Measurements from ENCODE around the gene CYB5A. TPM values are rescaled to one million over a fixed set of nuclear protein-coding genes. Genes with fewer than 3 reads are reported as not detected.

The CYB5A gene
- polyA plus RNA-seq, 4 donors: 91.1 to 1,144 (median 565) TPM

DNA sequence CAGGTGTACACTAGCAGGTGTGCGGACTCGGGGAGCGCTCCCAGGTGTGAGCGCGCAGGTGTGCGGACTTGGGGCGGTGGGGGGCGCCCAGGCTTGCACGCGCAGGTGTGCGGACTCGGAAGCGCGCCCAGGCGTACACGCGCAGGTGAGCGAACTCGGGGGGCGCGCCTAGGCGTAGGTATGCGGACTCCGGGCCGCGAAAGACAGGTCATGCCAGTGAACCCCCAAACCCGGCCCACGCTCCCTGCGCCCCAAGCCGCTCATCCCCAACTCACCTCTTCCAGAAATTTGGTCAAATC, 342 bp downstream of the CYB5A start:
- H3K27me3 ChIP-seq (ENCODE audit: control insufficient read depth in 3 of 3, insufficient read depth in 3 of 3, low read length in 3 of 3): no peaks in the 10 kb centered on the region
- H3K4me1 ChIP-seq (ENCODE audit: control insufficient read depth in 3 of 3, insufficient read depth in 2 of 3, low read depth in 1 of 3, low read length in 2 of 3): peaks cover 0 to 5% (median 0%) of the 10 kb centered on the region in 3 donors
- WGBS, 3 donors: 0 to 1% (median 1%) methylated on average over 30 of the region's 30 CpGs
- H3K9me3 ChIP-seq (ENCODE audit: control insufficient read depth in 2 of 2, insufficient read depth in 1 of 2, low read depth in 1 of 2, low read length in 1 of 2): peaks cover 0 to 7% of the 10 kb centered on the region in 2 donors
- H3K27ac ChIP-seq (ENCODE audit: low read depth in 1 of 3, low read length in 2 of 3): peak overlapping the region; percentile 65 to 96 (median 85)
- peaks cover 0 to 5% (median 0%) of the 10 kb centered on the region in 3 donors for H3K36me3 ChIP-seq (ENCODE audit: control insufficient read depth in 3 of 3, insufficient read depth in 2 of 3, low read depth in 1 of 3, low read length in 3 of 3)
- FAIRE-seq (no peak), DNase-seq (no peak)
- H3K4me3 ChIP-seq (ENCODE audit: low read depth in 1 of 3, low read length in 3 of 3): peak overlapping the region; percentile 67 to 91 (median 83)

DNA sequence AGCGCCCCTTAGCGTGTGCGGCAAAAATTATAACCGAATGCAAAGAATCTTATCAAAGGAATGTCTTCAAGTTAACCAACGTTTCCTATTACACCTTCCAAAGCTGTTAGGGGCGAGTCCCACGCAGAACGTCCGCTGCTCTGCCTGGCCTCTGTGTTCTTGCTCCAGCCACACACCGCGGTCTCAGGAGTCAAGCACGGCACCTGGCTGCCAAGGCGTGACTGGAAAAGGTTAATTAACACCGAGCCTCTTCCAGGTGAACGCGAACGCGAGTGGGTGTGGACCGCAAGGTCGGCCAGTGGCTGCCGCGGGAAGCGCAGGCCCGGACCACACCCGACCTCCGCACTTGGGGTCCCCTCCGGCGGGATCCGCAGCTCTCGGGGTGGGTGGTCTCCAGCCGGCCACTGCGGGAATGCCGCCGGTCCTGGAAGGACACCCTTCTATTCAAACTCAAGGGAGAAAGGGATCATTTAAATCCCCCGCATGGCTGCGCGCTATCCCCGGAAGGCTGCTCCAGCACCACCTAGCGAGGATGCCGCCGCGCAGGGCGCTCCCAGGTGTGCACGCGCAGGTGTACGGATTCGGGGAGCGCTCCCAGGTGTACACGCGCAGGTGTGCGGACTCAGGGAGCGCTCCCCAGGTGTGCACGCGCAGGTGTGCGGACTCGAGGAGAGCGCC, 830 bp downstream of the CYB5A start:
- Histone ChIP-seq H3K27me3 (ENCODE audit: control insufficient read depth in 3 of 3, insufficient read depth in 3 of 3, low read length in 3 of 3) (no peaks in the 10 kb centered on the region), H3K9me3 (ENCODE audit: control insufficient read depth in 2 of 2, insufficient read depth in 1 of 2, low read depth in 1 of 2, low read length in 1 of 2) (peaks cover 0 to 7% of the 10 kb centered on the region in 2 donors), H3K36me3 (ENCODE audit: control insufficient read depth in 3 of 3, insufficient read depth in 2 of 3, low read depth in 1 of 3, low read length in 3 of 3) (peaks cover 0 to 5% (median 0%) of the 10 kb centered on the region in 3 donors), H3K4me1 (ENCODE audit: control insufficient read depth in 3 of 3, insufficient read depth in 2 of 3, low read depth in 1 of 3, low read length in 2 of 3) (peaks cover 0 to 5% (median 0%) of the 10 kb centered on the region in 3 donors), H3K27ac (ENCODE audit: low read depth in 1 of 3, low read length in 2 of 3) (peak overlapping the region; percentile 65 to 96 (median 85)), H3K4me3 (ENCODE audit: low read depth in 1 of 3, low read length in 3 of 3) (peak overlapping the region; percentile 67 to 91 (median 83))
- peak; percentile 86 to 93 for DNase-seq
- FAIRE-seq: no peak
- WGBS, 3 donors: 7 to 17% (median 14%) methylated on average over 54 to 57 of the region's 57 CpGs

DNA sequence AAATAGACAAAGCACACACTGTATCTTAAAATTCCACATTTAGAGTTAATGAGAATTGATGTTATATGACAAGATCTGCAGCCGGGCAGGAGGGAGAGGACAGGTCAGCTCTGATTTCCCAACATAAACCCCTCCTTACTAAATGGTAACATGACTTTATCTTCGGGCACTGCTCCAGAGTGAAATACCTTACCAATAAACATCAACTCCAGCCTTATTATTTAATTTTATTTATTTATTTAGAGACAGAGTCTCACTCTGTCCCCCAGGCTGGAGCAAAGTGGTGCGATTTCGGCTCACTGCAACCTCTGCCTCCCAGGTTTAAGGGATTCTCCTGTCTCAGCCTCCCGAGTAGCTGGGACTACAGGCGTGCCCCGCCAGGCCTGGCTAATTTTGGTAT, 1.7 kb downstream of the CYB5A start:
- Histone ChIP-seq H3K4me3 (ENCODE audit: low read depth in 1 of 3, low read length in 3 of 3) (peak overlapping the region in 1 of 3 donors; percentile 91), H3K27me3 (ENCODE audit: control insufficient read depth in 3 of 3, insufficient read depth in 3 of 3, low read length in 3 of 3) (no peaks in the 10 kb centered on the region), H3K9me3 (ENCODE audit: control insufficient read depth in 2 of 2, insufficient read depth in 1 of 2, low read depth in 1 of 2, low read length in 1 of 2) (peaks cover 0 to 7% of the 10 kb centered on the region in 2 donors), H3K36me3 (ENCODE audit: control insufficient read depth in 3 of 3, insufficient read depth in 2 of 3, low read depth in 1 of 3, low read length in 3 of 3) (peaks cover 0 to 5% (median 0%) of the 10 kb centered on the region in 3 donors), H3K27ac (ENCODE audit: low read depth in 1 of 3, low read length in 2 of 3) (peak overlapping the region in 1 of 3 donors; percentile 96), H3K4me1 (ENCODE audit: control insufficient read depth in 3 of 3, insufficient read depth in 2 of 3, low read depth in 1 of 3, low read length in 2 of 3) (peaks cover 0 to 6% (median 0%) of the 10 kb centered on the region in 3 donors)
- no peak for FAIRE-seq
- 32 to 72% (median 32%) methylated on average over 7 of the region's 7 CpGs for WGBS, 3 donors
- no peak for DNase-seq

DNA sequence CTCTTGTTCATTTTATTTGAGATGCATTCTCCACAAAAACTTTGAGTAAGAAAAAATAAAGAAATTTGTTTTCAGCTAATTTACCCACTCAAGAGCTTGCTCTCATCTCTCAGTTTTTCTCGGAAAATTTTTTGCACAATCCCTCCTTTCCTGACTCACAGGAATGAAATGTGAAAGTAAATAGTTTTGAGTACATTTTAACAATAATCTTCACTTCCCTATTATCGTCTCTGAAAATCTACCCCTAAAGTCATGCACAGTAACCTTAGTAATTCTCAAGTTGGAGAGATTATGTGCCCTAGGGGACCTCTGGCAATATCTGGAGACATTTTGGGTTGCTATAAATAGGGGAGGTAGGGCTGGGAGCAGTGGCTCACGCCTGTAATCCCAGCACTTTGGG, 2.6 kb downstream of the CYB5A start:
- no peak for DNase-seq
- FAIRE-seq: no peak
- Histone ChIP-seq H3K27me3 (ENCODE audit: control insufficient read depth in 3 of 3, insufficient read depth in 3 of 3, low read length in 3 of 3) (no peaks in the 10 kb centered on the region), H3K4me1 (ENCODE audit: control insufficient read depth in 3 of 3, insufficient read depth in 2 of 3, low read depth in 1 of 3, low read length in 2 of 3) (peaks cover 3 to 13% (median 3%) of the 10 kb centered on the region in 3 donors), H3K4me3 (ENCODE audit: low read depth in 1 of 3, low read length in 3 of 3) (peak overlapping the region in 1 of 3 donors; percentile 91), H3K9me3 (ENCODE audit: control insufficient read depth in 2 of 2, insufficient read depth in 1 of 2, low read depth in 1 of 2, low read length in 1 of 2) (peaks cover 0 to 7% of the 10 kb centered on the region in 2 donors), H3K27ac (ENCODE audit: low read depth in 1 of 3, low read length in 2 of 3) (peak overlapping the region in 2 of 3 donors; percentile 0 to 47), H3K36me3 (ENCODE audit: control insufficient read depth in 3 of 3, insufficient read depth in 2 of 3, low read depth in 1 of 3, low read length in 3 of 3) (peaks cover 0 to 10% (median 0%) of the 10 kb centered on the region in 3 donors)
- WGBS, 3 donors: 16 to 33% (median 26%) methylated on average over 3 of the region's 3 CpGs

DNA sequence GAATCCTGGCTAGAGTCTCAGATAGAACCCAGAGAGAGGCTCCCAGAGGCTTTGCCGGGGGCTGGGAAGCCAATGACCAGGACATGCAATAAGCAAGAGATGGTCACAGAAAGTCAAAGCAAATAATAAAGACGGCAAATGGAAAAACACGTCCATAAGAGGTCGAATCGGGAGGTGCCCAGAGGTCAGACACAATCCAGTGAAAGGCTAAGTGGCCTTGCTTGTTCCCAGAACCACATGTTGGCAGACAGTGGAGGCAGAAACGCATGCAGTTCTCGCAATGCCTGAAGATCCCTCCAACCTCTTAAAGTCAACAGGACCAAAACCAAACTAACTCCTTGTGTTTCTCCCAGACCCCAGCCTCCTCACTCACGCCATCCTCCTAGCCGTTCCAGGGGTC, 3.0 kb downstream of the CYB5A start:
- Histone ChIP-seq H3K36me3 (ENCODE audit: control insufficient read depth in 3 of 3, insufficient read depth in 2 of 3, low read depth in 1 of 3, low read length in 3 of 3) (peaks cover 0 to 10% (median 0%) of the 10 kb centered on the region in 3 donors), H3K27me3 (ENCODE audit: control insufficient read depth in 3 of 3, insufficient read depth in 3 of 3, low read length in 3 of 3) (no peaks in the 10 kb centered on the region), H3K27ac (ENCODE audit: low read depth in 1 of 3, low read length in 2 of 3) (peak overlapping the region in 2 of 3 donors; percentile 0 to 47), H3K4me1 (ENCODE audit: control insufficient read depth in 3 of 3, insufficient read depth in 2 of 3, low read depth in 1 of 3, low read length in 2 of 3) (peaks cover 3 to 15% (median 3%) of the 10 kb centered on the region in 3 donors), H3K4me3 (ENCODE audit: low read depth in 1 of 3, low read length in 3 of 3) (peak overlapping the region in 1 of 3 donors; percentile 91), H3K9me3 (ENCODE audit: control insufficient read depth in 2 of 2, insufficient read depth in 1 of 2, low read depth in 1 of 2, low read length in 1 of 2) (peaks cover 0 to 7% of the 10 kb centered on the region in 2 donors)
- DNase-seq: no peak
- WGBS, 3 donors: 19 to 53% (median 34%) methylated on average over 9 of the region's 9 CpGs
- FAIRE-seq: no peak

DNA sequence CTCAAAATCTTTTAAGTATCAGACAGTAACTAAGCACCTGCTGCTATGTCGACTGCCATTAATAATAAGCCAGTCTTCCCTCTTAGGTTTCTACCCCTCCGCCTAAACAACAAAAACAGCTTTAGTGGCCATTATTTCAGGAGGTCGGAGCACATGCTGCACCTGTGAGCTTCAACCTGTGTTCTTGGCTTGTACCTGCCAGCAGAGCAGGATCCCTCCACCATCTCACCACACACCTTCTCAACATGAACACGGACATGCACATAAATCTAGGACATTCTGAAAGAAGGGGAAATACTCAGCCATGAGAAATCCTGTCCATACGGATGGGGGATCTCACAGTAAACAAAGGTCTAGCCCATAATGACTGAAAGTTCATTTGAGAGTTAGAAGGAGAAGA, 3.7 kb downstream of the CYB5A start:
- peaks cover 3 to 22% (median 8%) of the 10 kb centered on the region in 3 donors for H3K4me1 ChIP-seq (ENCODE audit: control insufficient read depth in 3 of 3, insufficient read depth in 2 of 3, low read depth in 1 of 3, low read length in 2 of 3)
- peaks cover 0 to 3% of the 10 kb centered on the region in 2 donors for H3K9me3 ChIP-seq (ENCODE audit: control insufficient read depth in 2 of 2, insufficient read depth in 1 of 2, low read depth in 1 of 2, low read length in 1 of 2)
- peaks cover 0 to 13% (median 0%) of the 10 kb centered on the region in 3 donors for H3K36me3 ChIP-seq (ENCODE audit: control insufficient read depth in 3 of 3, insufficient read depth in 2 of 3, low read depth in 1 of 3, low read length in 3 of 3)
- no peaks in the 10 kb centered on the region for H3K27me3 ChIP-seq (ENCODE audit: control insufficient read depth in 3 of 3, insufficient read depth in 3 of 3, low read length in 3 of 3)
- H3K27ac ChIP-seq (ENCODE audit: low read depth in 1 of 3, low read length in 2 of 3): peak overlapping the region in 2 of 3 donors; percentile 30 to 39
- FAIRE-seq (no peak), DNase-seq (no peak)
- H3K4me3 ChIP-seq (ENCODE audit: low read depth in 1 of 3, low read length in 3 of 3): peak overlapping the region in 1 of 3 donors; percentile 91
- 23 to 61% (median 38%) methylated on average over 5 of the region's 5 CpGs for WGBS, 3 donors

DNA sequence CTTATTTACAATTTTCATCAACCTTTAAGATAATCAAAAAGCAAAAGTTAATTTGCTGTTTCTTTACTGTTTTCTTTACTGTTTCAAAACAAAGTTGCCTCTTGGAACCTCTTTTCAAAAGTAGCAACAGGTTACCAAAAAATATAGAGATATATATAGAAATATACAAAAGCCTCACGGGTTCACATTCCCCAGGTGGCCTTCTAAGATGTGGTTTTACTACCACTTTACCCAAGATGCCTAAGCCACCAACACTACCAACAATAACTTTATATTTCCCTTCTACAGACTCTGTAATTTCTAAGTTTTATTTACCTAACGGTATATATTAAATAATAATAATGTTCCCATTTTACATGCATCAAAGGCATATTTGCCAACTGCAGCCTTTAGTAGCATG, 4.9 kb downstream of the CYB5A start:
- Histone ChIP-seq H3K9me3 (ENCODE audit: control insufficient read depth in 2 of 2, insufficient read depth in 1 of 2, low read depth in 1 of 2, low read length in 1 of 2) (no peaks in the 10 kb centered on the region), H3K27me3 (ENCODE audit: control insufficient read depth in 3 of 3, insufficient read depth in 3 of 3, low read length in 3 of 3) (no peaks in the 10 kb centered on the region), H3K4me1 (ENCODE audit: control insufficient read depth in 3 of 3, insufficient read depth in 2 of 3, low read depth in 1 of 3, low read length in 2 of 3) (peaks cover 6 to 34% (median 10%) of the 10 kb centered on the region in 3 donors), H3K27ac (ENCODE audit: low read depth in 1 of 3, low read length in 2 of 3) (no peak overlapping the region), H3K4me3 (ENCODE audit: low read depth in 1 of 3, low read length in 3 of 3) (no peak overlapping the region), H3K36me3 (ENCODE audit: control insufficient read depth in 3 of 3, insufficient read depth in 2 of 3, low read depth in 1 of 3, low read length in 3 of 3) (peaks cover 0 to 13% (median 0%) of the 10 kb centered on the region in 3 donors)
- no peak for DNase-seq
- FAIRE-seq: no peak
- 74 to 94% (median 74%) methylated on average over 2 of the region's 2 CpGs for WGBS, 3 donors

DNA sequence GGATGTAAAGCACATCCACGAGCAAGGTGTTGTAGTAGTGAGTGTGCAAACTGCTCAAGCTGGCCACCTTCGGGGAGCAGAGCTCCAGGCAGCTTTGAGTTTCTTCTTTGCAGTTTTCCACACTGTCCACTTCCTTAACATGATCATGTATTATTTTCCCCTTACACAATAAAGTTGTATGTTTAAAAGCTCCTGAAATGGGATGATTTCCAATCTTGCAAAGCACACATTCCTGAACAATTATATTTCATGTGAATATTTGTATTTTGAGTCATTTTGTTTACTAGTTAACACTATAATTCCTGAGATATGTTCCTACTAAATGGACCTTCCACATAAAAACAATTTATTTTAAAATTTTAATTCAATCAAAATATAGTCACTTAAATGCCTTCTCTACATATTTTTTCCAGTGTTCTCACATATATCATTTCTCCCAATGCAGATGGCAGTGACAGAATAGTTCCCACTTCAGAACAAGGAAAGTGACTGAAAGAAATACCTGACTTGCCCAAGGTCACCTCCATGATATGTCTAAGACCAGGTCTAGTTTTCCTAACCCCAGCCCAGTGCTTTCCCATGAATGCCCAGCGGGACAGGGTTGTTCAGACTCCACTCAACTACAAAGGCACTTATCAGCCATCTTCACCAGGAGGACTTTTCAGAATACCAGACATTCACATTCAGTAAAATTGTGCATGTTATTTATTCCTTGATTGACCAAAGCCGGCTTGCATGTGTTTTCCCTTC, 5.5 kb downstream of the CYB5A start:
- Histone ChIP-seq H3K4me3 (ENCODE audit: low read depth in 1 of 3, low read length in 3 of 3) (no peak overlapping the region), H3K9me3 (ENCODE audit: control insufficient read depth in 2 of 2, insufficient read depth in 1 of 2, low read depth in 1 of 2, low read length in 1 of 2) (no peaks in the 10 kb centered on the region), H3K36me3 (ENCODE audit: control insufficient read depth in 3 of 3, insufficient read depth in 2 of 3, low read depth in 1 of 3, low read length in 3 of 3) (peaks cover 0 to 16% (median 0%) of the 10 kb centered on the region in 3 donors), H3K27me3 (ENCODE audit: control insufficient read depth in 3 of 3, insufficient read depth in 3 of 3, low read length in 3 of 3) (no peaks in the 10 kb centered on the region), H3K4me1 (ENCODE audit: control insufficient read depth in 3 of 3, insufficient read depth in 2 of 3, low read depth in 1 of 3, low read length in 2 of 3) (peaks cover 7 to 38% (median 10%) of the 10 kb centered on the region in 3 donors), H3K27ac (ENCODE audit: low read depth in 1 of 3, low read length in 2 of 3) (no peak overlapping the region)
- 61 to 78% (median 69%) methylated on average over 4 of the region's 4 CpGs for WGBS, 3 donors
- FAIRE-seq: no peak
- no peak for DNase-seq
